Measurements from ENCODE around the gene MDK.

Gene MDK

DNA sequence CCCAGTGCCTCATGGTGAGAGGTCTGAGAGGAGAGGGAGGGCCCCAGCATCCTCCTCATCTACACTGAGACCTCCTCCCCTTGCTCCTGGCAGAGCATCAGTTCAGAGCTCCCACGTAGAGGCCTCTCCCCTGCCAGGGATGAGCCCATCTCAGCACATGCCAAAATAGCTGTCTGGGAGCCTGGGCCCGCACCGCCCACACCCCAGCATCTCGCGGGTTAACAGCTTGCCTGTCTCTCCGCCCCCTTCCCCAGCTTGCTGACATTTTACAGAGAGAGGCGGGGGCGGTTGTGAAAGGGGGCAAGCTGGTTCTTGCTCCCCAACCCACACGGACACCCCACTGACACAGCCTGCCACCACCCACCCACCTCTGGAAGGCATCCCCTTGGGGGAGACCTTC, 27.8 kb upstream of the MDK start:
- Histone ChIP-seq H3K9me2 (replicated peaks; ENCODE audit: low read depth, low read length) (no peaks in the 10 kb centered on the region), H3K27me3 (ENCODE audit: insufficient read depth, low read length, poor library complexity, severe bottlenecking) (no peaks in the 10 kb centered on the region), H3K4me3 (ENCODE audit: low read length, poor library complexity, severe bottlenecking) (no peak overlapping the region), H3K79me2 (ENCODE audit: insufficient read depth, low read length) (peaks cover 100% of the 10 kb centered on the region), H3K36me3 (ENCODE audit: insufficient read depth, low read length) (peaks cover 14% of the 10 kb centered on the region; the same call in 1 of the 2 replicates), H2AFZ (ENCODE audit: low read length) (no peak overlapping the region), H3K4me2 (ENCODE audit: low read depth, low read length, poor library complexity, severe bottlenecking) (peak overlapping the region; percentile 100), H3K9me3 (ENCODE audit: insufficient read depth, low read depth, low read length) (no peaks in the 10 kb centered on the region), H3F3A (ENCODE audit: low read depth) (peaks cover 4% of the 10 kb centered on the region; the same call in 1 of the 2 replicates), H3K9ac (ENCODE audit: low read depth, low read length, poor library complexity, severe bottlenecking) (peak overlapping the region; percentile 3), H4K20me1 (ENCODE audit: insufficient read depth, low read length, poor library complexity, severe bottlenecking) (peaks cover 69% of the 10 kb centered on the region), H3K4me1 (ENCODE audit: insufficient read depth, low read length, poor library complexity, severe bottlenecking) (peaks cover 67% of the 10 kb centered on the region)
- no peak for TF ChIP-seq EZH2phosphoT487 (IDR thresholded peaks at IDR 0.05; ENCODE audit: borderline replicate concordance)

DNA sequence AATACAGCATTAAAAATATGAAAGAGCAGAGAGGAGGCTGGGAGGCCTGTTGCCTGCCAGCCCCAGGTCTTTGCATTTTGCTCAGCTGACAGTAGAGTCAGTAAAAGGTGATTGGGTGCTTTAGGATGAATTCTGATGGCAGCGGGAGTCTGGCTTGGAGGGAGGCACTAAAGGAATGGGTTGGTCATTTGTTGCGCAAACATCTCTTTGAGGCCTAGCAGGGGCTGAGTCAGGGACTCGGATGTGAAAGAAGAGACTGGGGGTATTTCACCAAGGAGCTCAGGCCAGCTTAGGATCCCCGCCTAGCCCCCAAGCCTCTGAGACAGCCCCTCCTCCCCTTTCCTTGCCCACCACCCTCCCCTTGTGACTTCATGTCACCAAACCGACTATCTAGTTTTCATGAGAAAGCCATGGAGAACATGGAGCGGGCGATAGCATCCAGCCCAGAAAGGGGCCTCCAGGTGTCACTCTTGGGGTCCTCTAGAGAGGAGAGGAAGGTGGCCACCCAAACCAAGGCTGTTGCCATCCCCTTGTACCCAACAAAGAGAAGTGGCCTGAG, 24.5 kb upstream of the MDK start:
- Histone ChIP-seq H3K4me1 (ENCODE audit: insufficient read depth, low read length, poor library complexity, severe bottlenecking) (peaks cover 56% of the 10 kb centered on the region), H4K20me1 (ENCODE audit: insufficient read depth, low read length, poor library complexity, severe bottlenecking) (peaks cover 49% of the 10 kb centered on the region), H3K79me2 (ENCODE audit: insufficient read depth, low read length) (peaks cover 97% of the 10 kb centered on the region), H3K27me3 (ENCODE audit: insufficient read depth, low read length, poor library complexity, severe bottlenecking) (no peaks in the 10 kb centered on the region), H3F3A (ENCODE audit: low read depth) (no peaks in the 10 kb centered on the region; the same call in 1 of the 2 replicates), H3K4me3 (ENCODE audit: low read length, poor library complexity, severe bottlenecking) (no peak overlapping the region), H3K9me2 (replicated peaks; ENCODE audit: low read depth, low read length) (no peaks in the 10 kb centered on the region), H2AFZ (ENCODE audit: low read length) (no peak overlapping the region), H3K9ac (ENCODE audit: low read depth, low read length, poor library complexity, severe bottlenecking) (peak overlapping the region; percentile 9), H3K9me3 (ENCODE audit: insufficient read depth, low read depth, low read length) (no peaks in the 10 kb centered on the region), H3K4me2 (ENCODE audit: low read depth, low read length, poor library complexity, severe bottlenecking) (peak overlapping the region; percentile 23), H3K36me3 (ENCODE audit: insufficient read depth, low read length) (peaks cover 14% of the 10 kb centered on the region; the same call in 1 of the 2 replicates)
- TF ChIP-seq, protein P1, sequence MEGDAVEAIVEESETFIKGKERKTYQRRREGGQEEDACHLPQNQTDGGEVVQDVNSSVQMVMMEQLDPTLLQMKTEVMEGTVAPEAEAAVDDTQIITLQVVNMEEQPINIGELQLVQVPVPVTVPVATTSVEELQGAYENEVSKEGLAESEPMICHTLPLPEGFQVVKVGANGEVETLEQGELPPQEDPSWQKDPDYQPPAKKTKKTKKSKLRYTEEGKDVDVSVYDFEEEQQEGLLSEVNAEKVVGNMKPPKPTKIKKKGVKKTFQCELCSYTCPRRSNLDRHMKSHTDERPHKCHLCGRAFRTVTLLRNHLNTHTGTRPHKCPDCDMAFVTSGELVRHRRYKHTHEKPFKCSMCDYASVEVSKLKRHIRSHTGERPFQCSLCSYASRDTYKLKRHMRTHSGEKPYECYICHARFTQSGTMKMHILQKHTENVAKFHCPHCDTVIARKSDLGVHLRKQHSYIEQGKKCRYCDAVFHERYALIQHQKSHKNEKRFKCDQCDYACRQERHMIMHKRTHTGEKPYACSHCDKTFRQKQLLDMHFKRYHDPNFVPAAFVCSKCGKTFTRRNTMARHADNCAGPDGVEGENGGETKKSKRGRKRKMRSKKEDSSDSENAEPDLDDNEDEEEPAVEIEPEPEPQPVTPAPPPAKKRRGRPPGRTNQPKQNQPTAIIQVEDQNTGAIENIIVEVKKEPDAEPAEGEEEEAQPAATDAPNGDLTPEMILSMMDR (conservative IDR thresholded peaks at IDR 0.05; ENCODE audit: low read length): no peak

DNA sequence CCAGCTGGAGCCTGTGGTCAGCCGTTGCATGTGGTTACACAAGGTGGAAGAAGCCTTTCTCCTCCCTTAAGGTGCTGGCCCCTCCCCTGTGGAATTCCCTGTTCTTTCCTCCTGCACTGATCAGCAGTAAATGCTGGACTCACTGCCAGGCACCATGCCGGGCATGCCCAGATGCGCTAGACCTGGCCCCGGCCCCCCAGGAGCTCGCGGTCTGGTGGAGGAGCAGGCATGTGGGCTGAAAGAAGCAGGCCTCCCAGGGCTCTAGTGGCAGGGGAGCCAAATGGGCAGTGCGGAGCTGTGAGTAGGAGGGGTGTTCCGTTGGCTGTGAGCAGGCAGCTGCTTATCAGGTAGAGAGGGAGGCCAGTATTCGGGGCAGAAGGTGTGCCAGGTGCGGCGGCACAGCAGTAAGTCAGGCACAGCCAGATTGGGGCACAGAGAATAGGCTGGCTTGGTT, 24.0 kb upstream of the MDK start:
- Histone ChIP-seq H4K20me1 (ENCODE audit: insufficient read depth, low read length, poor library complexity, severe bottlenecking) (peaks cover 49% of the 10 kb centered on the region), H2AFZ (ENCODE audit: low read length) (no peak overlapping the region), H3K4me1 (ENCODE audit: insufficient read depth, low read length, poor library complexity, severe bottlenecking) (peaks cover 58% of the 10 kb centered on the region), H3K4me2 (ENCODE audit: low read depth, low read length, poor library complexity, severe bottlenecking) (peak overlapping the region; percentile 23), H3K9me2 (replicated peaks; ENCODE audit: low read depth, low read length) (no peaks in the 10 kb centered on the region), H3F3A (ENCODE audit: low read depth) (no peaks in the 10 kb centered on the region; the same call in 1 of the 2 replicates), H3K9ac (ENCODE audit: low read depth, low read length, poor library complexity, severe bottlenecking) (peak overlapping the region; percentile 9), H3K9me3 (ENCODE audit: insufficient read depth, low read depth, low read length) (no peaks in the 10 kb centered on the region), H3K79me2 (ENCODE audit: insufficient read depth, low read length) (peaks cover 97% of the 10 kb centered on the region), H3K4me3 (ENCODE audit: low read length, poor library complexity, severe bottlenecking) (no peak overlapping the region), H3K36me3 (ENCODE audit: insufficient read depth, low read length) (peaks cover 14% of the 10 kb centered on the region; the same call in 1 of the 2 replicates), H3K27me3 (ENCODE audit: insufficient read depth, low read length, poor library complexity, severe bottlenecking) (no peaks in the 10 kb centered on the region)
- TF ChIP-seq, protein P1 (conservative IDR thresholded peaks at IDR 0.05; ENCODE audit: low read length): no peak
- TF ChIP-seq EZH2phosphoT487 (IDR thresholded peaks at IDR 0.05; ENCODE audit: borderline replicate concordance): no peak

DNA sequence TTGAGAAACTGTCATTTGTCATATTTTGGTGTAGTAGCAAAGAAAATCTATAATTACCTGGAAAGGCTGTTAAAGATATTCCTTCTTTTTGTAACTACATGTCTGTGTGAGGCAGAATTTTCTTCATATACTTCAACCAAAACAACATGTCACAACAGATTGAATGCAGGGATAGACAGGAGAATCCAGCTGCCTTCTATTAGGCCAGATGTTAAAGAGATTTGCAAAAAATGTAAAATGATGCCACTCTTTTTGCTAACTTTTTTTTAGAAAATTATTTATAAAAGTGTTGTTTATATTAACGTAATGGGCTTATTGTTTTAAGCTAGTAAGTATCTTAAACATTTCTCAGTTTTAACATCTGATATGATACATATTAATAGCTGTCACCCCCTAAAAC, 21.5 kb upstream of the MDK start:
- Histone ChIP-seq H3K9ac (ENCODE audit: low read depth, low read length, poor library complexity, severe bottlenecking) (no peak overlapping the region), H3F3A (ENCODE audit: low read depth) (no peaks in the 10 kb centered on the region; the same call in 1 of the 2 replicates), H3K4me3 (ENCODE audit: low read length, poor library complexity, severe bottlenecking) (no peak overlapping the region), H4K20me1 (ENCODE audit: insufficient read depth, low read length, poor library complexity, severe bottlenecking) (peaks cover 50% of the 10 kb centered on the region), H2AFZ (ENCODE audit: low read length) (no peak overlapping the region), H3K36me3 (ENCODE audit: insufficient read depth, low read length) (peaks cover 20% of the 10 kb centered on the region; the same call in 1 of the 2 replicates), H3K4me1 (ENCODE audit: insufficient read depth, low read length, poor library complexity, severe bottlenecking) (peaks cover 49% of the 10 kb centered on the region), H3K9me3 (ENCODE audit: insufficient read depth, low read depth, low read length) (no peaks in the 10 kb centered on the region), H3K4me2 (ENCODE audit: low read depth, low read length, poor library complexity, severe bottlenecking) (no peak overlapping the region), H3K27me3 (ENCODE audit: insufficient read depth, low read length, poor library complexity, severe bottlenecking) (no peaks in the 10 kb centered on the region), H3K79me2 (ENCODE audit: insufficient read depth, low read length) (peaks cover 97% of the 10 kb centered on the region), H3K9me2 (replicated peaks; ENCODE audit: low read depth, low read length) (no peaks in the 10 kb centered on the region)
- TF ChIP-seq, protein P1 (conservative IDR thresholded peaks at IDR 0.05; ENCODE audit: low read length): no peak
- TF ChIP-seq EZH2phosphoT487 (IDR thresholded peaks at IDR 0.05; ENCODE audit: borderline replicate concordance): no peak
